ENCODE measurements around the gene ADORA1.

DNA sequence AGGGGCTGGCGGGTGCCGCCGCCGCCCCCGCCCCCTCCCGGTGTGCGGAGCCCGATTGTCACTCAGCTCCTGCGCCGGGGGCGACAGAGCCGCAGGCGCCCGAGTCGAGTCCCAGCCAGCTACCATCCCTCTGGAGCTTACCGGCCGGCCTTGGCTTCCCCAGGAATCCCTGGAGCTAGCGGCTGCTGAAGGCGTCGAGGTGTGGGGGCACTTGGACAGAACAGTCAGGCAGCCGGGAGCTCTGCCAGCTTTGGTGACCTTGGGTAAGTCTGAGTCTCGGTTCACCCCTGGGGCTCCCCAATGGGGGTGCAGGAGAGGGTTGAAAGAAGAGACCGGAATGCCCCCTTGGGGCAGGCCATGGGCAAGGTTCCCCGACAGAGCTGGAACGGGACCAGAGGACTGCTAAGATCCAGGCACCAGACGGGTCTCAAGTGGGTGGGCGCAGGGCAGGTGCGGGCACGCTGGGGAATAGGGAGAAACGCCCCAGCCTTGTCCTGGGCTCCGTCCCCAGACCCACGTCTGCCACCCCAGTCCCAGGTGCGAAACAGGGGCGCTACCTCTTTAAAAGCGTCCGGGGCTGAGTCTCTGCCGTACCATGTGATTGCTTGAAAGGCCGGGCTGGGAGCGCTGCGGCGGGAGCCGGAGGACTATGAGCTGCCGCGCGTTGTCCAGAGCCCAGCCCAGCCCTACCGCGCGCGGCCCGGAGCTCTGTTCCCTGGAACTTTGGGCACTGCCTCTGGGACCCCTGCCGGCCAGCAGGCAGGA, at the start of gene ADORA1:
- TF ChIP-seq, protein P1, sequence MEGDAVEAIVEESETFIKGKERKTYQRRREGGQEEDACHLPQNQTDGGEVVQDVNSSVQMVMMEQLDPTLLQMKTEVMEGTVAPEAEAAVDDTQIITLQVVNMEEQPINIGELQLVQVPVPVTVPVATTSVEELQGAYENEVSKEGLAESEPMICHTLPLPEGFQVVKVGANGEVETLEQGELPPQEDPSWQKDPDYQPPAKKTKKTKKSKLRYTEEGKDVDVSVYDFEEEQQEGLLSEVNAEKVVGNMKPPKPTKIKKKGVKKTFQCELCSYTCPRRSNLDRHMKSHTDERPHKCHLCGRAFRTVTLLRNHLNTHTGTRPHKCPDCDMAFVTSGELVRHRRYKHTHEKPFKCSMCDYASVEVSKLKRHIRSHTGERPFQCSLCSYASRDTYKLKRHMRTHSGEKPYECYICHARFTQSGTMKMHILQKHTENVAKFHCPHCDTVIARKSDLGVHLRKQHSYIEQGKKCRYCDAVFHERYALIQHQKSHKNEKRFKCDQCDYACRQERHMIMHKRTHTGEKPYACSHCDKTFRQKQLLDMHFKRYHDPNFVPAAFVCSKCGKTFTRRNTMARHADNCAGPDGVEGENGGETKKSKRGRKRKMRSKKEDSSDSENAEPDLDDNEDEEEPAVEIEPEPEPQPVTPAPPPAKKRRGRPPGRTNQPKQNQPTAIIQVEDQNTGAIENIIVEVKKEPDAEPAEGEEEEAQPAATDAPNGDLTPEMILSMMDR (IDR thresholded peaks at IDR 0.05; ENCODE audit: low read depth, low read length, missing input control) = no peak
- TF ChIP-seq TAF1 (conservative IDR thresholded peaks at IDR 0.05) (no peak), RAD21 (IDR thresholded peaks at IDR 0.05) (no peak), YY1 (IDR thresholded peaks at IDR 0.05) (no peak)
